ENCODE data around the gene TRIML1. TPM values are rescaled to one million over a fixed set of nuclear protein-coding genes. Genes with fewer than 3 reads are reported as not detected.

Gene TRIML1
- polyA plus RNA-seq, 1 donor from 2014 or later = not detected

DNA sequence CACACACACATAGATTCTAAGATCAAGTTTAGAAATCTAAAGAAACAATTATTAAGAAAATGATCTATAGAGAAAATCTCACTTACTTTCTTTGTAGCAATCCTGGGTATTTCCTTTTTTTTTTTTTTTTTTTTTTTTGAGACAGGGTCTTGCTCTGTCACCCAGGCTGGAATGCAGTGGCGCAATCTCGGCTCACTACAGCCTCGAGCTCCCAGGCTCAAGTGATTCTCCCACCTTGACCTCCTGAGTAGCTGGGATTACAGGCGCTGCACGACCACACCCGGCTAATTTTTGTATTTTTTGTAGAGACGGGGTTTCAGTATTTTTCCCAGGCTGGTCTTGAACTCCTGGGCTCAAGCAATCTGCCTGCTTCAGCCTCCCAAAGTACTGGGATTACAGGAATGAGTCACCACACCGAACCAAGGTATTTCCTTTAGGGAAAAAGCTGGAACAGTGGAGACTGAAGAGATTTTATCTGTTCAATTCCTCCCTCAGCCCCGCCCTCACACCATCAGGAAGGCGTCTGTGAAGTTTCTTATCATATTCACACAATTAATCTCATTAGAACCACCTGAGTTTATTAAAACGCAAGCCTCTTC, 30.0 kb upstream of the TRIML1 start, which contains the start of gene TRIML2:
Gene TRIML2, minus strand, starts transcription at position 447 of the 599 bp plus-strand sequence. CDS start 4,235 bp downstream, outside the sequence.
- H4K20me1 ChIP-seq (ENCODE audit: insufficient read depth) = no peaks in the 10 kb centered on the region
- H3K9me3 ChIP-seq (ENCODE audit: low read length) = no peaks in the 10 kb centered on the region
- H3K4me2 ChIP-seq (ENCODE audit: low read length) = no peak within 1 kb of the TSS
- no peaks in the 10 kb centered on the region for H3F3A ChIP-seq (ENCODE audit: insufficient read depth, low read length, poor library complexity, severe bottlenecking)
- H3K27me3 ChIP-seq (ENCODE audit: insufficient read depth, low read depth, low read length) = no peaks in the 10 kb centered on the region
- H3K79me2 ChIP-seq (replicated peaks; ENCODE audit: insufficient read depth, low read length) = no peaks in the 10 kb centered on the region
- no peak within 1 kb of the TSS for H2AFZ ChIP-seq (ENCODE audit: low read depth, low read length)
- no peak for TF ChIP-seq EP300 (conservative IDR thresholded peaks at IDR 0.05; ENCODE audit: poor library complexity, severe bottlenecking)
- no peak for TF ChIP-seq TAF1 (IDR thresholded peaks at IDR 0.05; ENCODE audit: low read depth)
- no peak for TF ChIP-seq SMC3 (conservative IDR thresholded peaks at IDR 0.05; ENCODE audit: poor library complexity)
- TF ChIP-seq MXI1 (conservative IDR thresholded peaks at IDR 0.05; ENCODE audit: poor library complexity, severe bottlenecking) = no peak
- no peak for TF ChIP-seq RAD21 (conservative IDR thresholded peaks at IDR 0.05)
- no peak for TF ChIP-seq POLR2AphosphoS5 (IDR thresholded peaks at IDR 0.05)
- no peaks in the 10 kb centered on the region for H3K36me3 ChIP-seq (ENCODE audit: insufficient read depth, low read length)
- no peaks in the 10 kb centered on the region for H3K9me2 ChIP-seq (ENCODE audit: insufficient read depth, low read length)
- H3K4me3 ChIP-seq (ENCODE audit: low read length) = no peak within 1 kb of the TSS
- H3K27ac ChIP-seq (ENCODE audit: low read length) = no peak within 1 kb of the TSS
- no peak within 1 kb of the TSS for H3K9ac ChIP-seq (ENCODE audit: low read length)

DNA sequence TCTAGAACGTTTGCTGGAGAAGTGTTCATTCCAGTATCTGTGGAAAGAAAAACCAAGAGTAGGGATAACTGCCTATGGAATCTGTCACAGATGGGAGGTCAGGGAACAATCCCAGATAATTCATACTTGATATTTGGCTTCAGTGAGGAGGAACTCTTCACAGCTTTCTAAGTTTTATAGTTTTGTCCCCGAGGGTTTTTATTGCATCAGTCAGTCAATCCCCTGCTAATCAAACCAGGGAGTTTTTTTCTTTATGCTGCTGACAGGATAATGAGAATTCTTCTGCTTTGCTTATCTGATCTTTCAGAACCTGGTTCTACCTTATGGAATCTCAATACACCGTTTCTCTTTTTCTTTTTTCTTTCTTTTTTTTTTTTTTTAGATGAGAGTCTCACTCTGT, 29.2 kb upstream of the TRIML1 start:
- no peak overlapping the region for H2AFZ ChIP-seq (ENCODE audit: low read depth, low read length)
- no peak overlapping the region for H3K4me3 ChIP-seq (ENCODE audit: low read length)
- no peaks in the 10 kb centered on the region for H3F3A ChIP-seq (ENCODE audit: insufficient read depth, low read length, poor library complexity, severe bottlenecking)
- no peaks in the 10 kb centered on the region for H3K9me2 ChIP-seq (ENCODE audit: insufficient read depth, low read length)
- no peaks in the 10 kb centered on the region for H4K20me1 ChIP-seq (ENCODE audit: insufficient read depth)
- no peak overlapping the region for H3K4me2 ChIP-seq (ENCODE audit: low read length)
- H3K27ac ChIP-seq (ENCODE audit: low read length) = no peak overlapping the region
- TF ChIP-seq, protein P1, sequence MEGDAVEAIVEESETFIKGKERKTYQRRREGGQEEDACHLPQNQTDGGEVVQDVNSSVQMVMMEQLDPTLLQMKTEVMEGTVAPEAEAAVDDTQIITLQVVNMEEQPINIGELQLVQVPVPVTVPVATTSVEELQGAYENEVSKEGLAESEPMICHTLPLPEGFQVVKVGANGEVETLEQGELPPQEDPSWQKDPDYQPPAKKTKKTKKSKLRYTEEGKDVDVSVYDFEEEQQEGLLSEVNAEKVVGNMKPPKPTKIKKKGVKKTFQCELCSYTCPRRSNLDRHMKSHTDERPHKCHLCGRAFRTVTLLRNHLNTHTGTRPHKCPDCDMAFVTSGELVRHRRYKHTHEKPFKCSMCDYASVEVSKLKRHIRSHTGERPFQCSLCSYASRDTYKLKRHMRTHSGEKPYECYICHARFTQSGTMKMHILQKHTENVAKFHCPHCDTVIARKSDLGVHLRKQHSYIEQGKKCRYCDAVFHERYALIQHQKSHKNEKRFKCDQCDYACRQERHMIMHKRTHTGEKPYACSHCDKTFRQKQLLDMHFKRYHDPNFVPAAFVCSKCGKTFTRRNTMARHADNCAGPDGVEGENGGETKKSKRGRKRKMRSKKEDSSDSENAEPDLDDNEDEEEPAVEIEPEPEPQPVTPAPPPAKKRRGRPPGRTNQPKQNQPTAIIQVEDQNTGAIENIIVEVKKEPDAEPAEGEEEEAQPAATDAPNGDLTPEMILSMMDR (IDR thresholded peaks at IDR 0.05; ENCODE audit: poor library complexity, severe bottlenecking) = no peak
- no peak for TF ChIP-seq MXI1 (conservative IDR thresholded peaks at IDR 0.05; ENCODE audit: poor library complexity, severe bottlenecking)
- H3K36me3 ChIP-seq (ENCODE audit: insufficient read depth, low read length) = no peaks in the 10 kb centered on the region
- H3K9me3 ChIP-seq (ENCODE audit: low read length) = no peaks in the 10 kb centered on the region
- H3K79me2 ChIP-seq (replicated peaks; ENCODE audit: insufficient read depth, low read length) = no peaks in the 10 kb centered on the region
- no peak overlapping the region for H3K9ac ChIP-seq (ENCODE audit: low read length)
- H3K27me3 ChIP-seq (ENCODE audit: insufficient read depth, low read depth, low read length) = no peaks in the 10 kb centered on the region

DNA sequence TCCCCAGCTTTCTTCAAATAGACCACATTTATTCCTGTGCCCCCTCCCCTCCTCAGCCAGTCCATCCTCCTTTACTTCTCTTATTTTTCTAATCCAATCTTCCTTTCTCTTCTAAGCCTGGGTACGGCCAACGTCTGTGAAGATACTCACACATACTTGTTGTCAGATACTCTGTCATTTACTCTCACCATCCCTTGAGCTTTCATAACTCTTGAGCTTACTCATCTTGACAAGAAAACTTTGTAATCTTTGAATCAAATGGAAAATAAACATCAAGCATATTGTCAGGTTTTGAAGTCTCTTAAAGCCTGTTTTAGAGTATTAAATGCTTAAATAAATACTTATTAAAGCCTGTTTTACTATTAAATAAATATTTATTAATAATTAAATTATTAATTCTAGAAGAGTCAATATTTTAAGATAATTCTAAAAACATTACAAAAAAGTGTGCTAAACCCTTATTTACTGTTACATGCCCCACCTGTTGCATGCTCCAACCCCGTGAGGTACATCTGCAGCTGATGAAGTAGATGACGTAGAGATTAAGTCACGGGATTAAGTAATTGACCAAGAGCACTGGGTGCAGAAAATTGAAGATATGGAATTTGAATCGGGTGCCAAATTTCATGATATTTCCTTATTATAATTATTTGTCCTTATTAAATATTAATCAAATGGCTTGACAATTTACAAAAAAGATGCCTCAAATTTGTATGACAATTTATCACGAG, 28.3 kb upstream of the TRIML1 start:
- no peaks in the 10 kb centered on the region for H4K20me1 ChIP-seq (ENCODE audit: insufficient read depth)
- TF ChIP-seq EZH2 (IDR thresholded peaks at IDR 0.05; ENCODE audit: borderline replicate concordance, insufficient read depth, low read length, poor library complexity, severe bottlenecking) (no peak), SMC3 (conservative IDR thresholded peaks at IDR 0.05; ENCODE audit: poor library complexity) (no peak), EP300 (conservative IDR thresholded peaks at IDR 0.05; ENCODE audit: poor library complexity, severe bottlenecking) (no peak), POLR2AphosphoS5 (IDR thresholded peaks at IDR 0.05) (no peak), TAF1 (IDR thresholded peaks at IDR 0.05; ENCODE audit: low read depth) (no peak), MXI1 (conservative IDR thresholded peaks at IDR 0.05; ENCODE audit: poor library complexity, severe bottlenecking) (no peak), REST (IDR thresholded peaks at IDR 0.05; ENCODE audit: borderline replicate concordance) (no peak), RAD21 (conservative IDR thresholded peaks at IDR 0.05) (no peak)
- TF ChIP-seq, protein P1 (IDR thresholded peaks at IDR 0.05; ENCODE audit: poor library complexity, severe bottlenecking) = no peak
- no peak overlapping the region for H3K9ac ChIP-seq (ENCODE audit: low read length)
- H3K4me2 ChIP-seq (ENCODE audit: low read length) = no peak overlapping the region
- no peaks in the 10 kb centered on the region for H3K79me2 ChIP-seq (replicated peaks; ENCODE audit: insufficient read depth, low read length)
- H3F3A ChIP-seq (ENCODE audit: insufficient read depth, low read length, poor library complexity, severe bottlenecking) = no peaks in the 10 kb centered on the region
- no peak overlapping the region for H3K4me3 ChIP-seq (ENCODE audit: low read length)
- no peak overlapping the region for H3K27ac ChIP-seq (ENCODE audit: low read length)
- H3K9me3 ChIP-seq (ENCODE audit: low read length) = no peaks in the 10 kb centered on the region
- no peaks in the 10 kb centered on the region for H3K9me2 ChIP-seq (ENCODE audit: insufficient read depth, low read length)
- no peaks in the 10 kb centered on the region for H3K27me3 ChIP-seq (ENCODE audit: insufficient read depth, low read depth, low read length)
- H2AFZ ChIP-seq (ENCODE audit: low read depth, low read length) = no peak overlapping the region
- H3K36me3 ChIP-seq (ENCODE audit: insufficient read depth, low read length) = no peaks in the 10 kb centered on the region

Measured in neural cell (in vitro differentiated cells).